Measurements from ENCODE around the gene GNL3L.
"Not testable (repeated sequence)": the region's sequence is repeated elsewhere in the genome, so short reads cannot be mapped to it uniquely, and the experiment has no call there.

GNL3L gene

GRCh38 chrX:54529552-54530356 is at the start of gene GNL3L:
Gene GNL3L (plus strand): TSS chrX:54530219. CDS start chrX:54532567, 2,348 bp downstream.
- in situ Hi-C loops (cut with MboI; ENCODE audit: low sequenced_read_pairs), result no loop called here

GRCh38 chrX:54482839-54483593 is 47.0 kb upstream of the GNL3L start:
- in situ Hi-C loops (cut with MboI; ENCODE audit: low sequenced_read_pairs), result no loop called here

- in situ Hi-C loops (cut with MboI; ENCODE audit: low sequenced_read_pairs), result no loop called here
These were observed 46.1 kb upstream of the GNL3L start for GRCh38 chrX:54483946-54484345.

GRCh38 chrX:54484666-54485065 is 45.4 kb upstream of the GNL3L start:
- in situ Hi-C loops (cut with MboI; ENCODE audit: low sequenced_read_pairs), result no loop called here

- in situ Hi-C loops (cut with MboI; ENCODE audit: low sequenced_read_pairs), result not testable (repeated sequence)
These were observed 40.2 kb upstream of the GNL3L start for GRCh38 chrX:54489819-54490218.

GRCh38 chrX:54492340-54492739 is 37.7 kb upstream of the GNL3L start:
- in situ Hi-C loops (cut with MboI; ENCODE audit: low sequenced_read_pairs), result no loop called here

GRCh38 chrX:54494166-54494988 is 35.6 kb upstream of the GNL3L start:
- in situ Hi-C loops (cut with MboI; ENCODE audit: low sequenced_read_pairs), result no loop called here

- in situ Hi-C loops (cut with MboI; ENCODE audit: low sequenced_read_pairs), result no loop called here
These were observed 34.8 kb upstream of the GNL3L start for GRCh38 chrX:54494989-54495813.

- in situ Hi-C loops (cut with MboI; ENCODE audit: low sequenced_read_pairs), result no loop called here
These were observed 34.1 kb upstream of the GNL3L start, which contains the start of gene FGD1 for GRCh38 chrX:54495814-54496516. Gene FGD1 (minus strand): TSS chrX:54496234. CDS start chrX:54495432, 802 bp downstream.

GRCh38 chrX:54496517-54496852 is 33.5 kb upstream of the GNL3L start:
- in situ Hi-C loops (cut with MboI; ENCODE audit: low sequenced_read_pairs), result no loop called here

- in situ Hi-C loops (cut with MboI; ENCODE audit: low sequenced_read_pairs), result no loop called here
These were observed 33.1 kb upstream of the GNL3L start for GRCh38 chrX:54496936-54497335.

- in situ Hi-C loops (cut with MboI; ENCODE audit: low sequenced_read_pairs), result no loop called here
These were observed 20.6 kb upstream of the GNL3L start for GRCh38 chrX:54509400-54509799.

- in situ Hi-C loops (cut with MboI; ENCODE audit: low sequenced_read_pairs), result no loop called here
These were observed 868 bp upstream of the GNL3L start for GRCh38 chrX:54529151-54529550.

- in situ Hi-C loops (cut with MboI; ENCODE audit: low sequenced_read_pairs), result no loop called here
These were observed 410 bp downstream of the GNL3L start for GRCh38 chrX:54530357-54530900.

GRCh38 chrX:54534271-54534670 is 4.3 kb downstream of the GNL3L start:
- in situ Hi-C loops (cut with MboI; ENCODE audit: low sequenced_read_pairs), result no loop called here

- in situ Hi-C loops (cut with MboI; ENCODE audit: low sequenced_read_pairs), result no loop called here
These were observed 10.3 kb downstream of the GNL3L start for GRCh38 chrX:54540289-54540688.

- in situ Hi-C loops (cut with MboI; ENCODE audit: low sequenced_read_pairs), result not testable (repeated sequence)
These were observed 12.2 kb downstream of the GNL3L start for GRCh38 chrX:54542239-54542638.

GRCh38 chrX:54550821-54551220 is 20.8 kb downstream of the GNL3L start:
- in situ Hi-C loops (cut with MboI; ENCODE audit: low sequenced_read_pairs), result no loop called here

- in situ Hi-C loops (cut with MboI; ENCODE audit: low sequenced_read_pairs), result no loop called here
These were observed 21.8 kb downstream of the GNL3L start for GRCh38 chrX:54551801-54552200.

- in situ Hi-C loops (cut with MboI; ENCODE audit: low sequenced_read_pairs), result not testable (repeated sequence)
These were observed 25.0 kb downstream of the GNL3L start for GRCh38 chrX:54555006-54555405.

All from hTERT RPE-1 (cell line).